Measurements from ENCODE around the gene TRIM8. TPM values are rescaled to one million over a fixed set of nuclear protein-coding genes. Genes with fewer than 3 reads are reported as not detected.

Gene TRIM8
- total and polyA plus RNA-seq, 9 of the 15 experiments (the other 6 are each of a cell fraction or from before 2014, with no cell fraction given): 1.7 to 26.0 (median 9.1) TPM

- TF ChIP-seq STAT5B (CRISPR knock-in tag; IDR thresholded peaks at IDR 0.05): no peak
- TF ChIP-seq POLR2AphosphoS5 (IDR thresholded peaks at IDR 0.05; ENCODE audit: control insufficient read depth, insufficient read depth, low read depth, low read length): no peak
These were observed 38.7 kb downstream of the TRIM8 start (continued) for GRCh38 chr10:102682981-102683380.

- DNase-seq (ENCODE audit: extremely low read depth in 1 of 4, low spot score in 3 of 4): no peak
- H3K4me2 ChIP-seq (ENCODE audit: insufficient read depth, low read length): no peak overlapping the region
- in situ Hi-C loops (cut with MboI): no loop called here
- H3K4me3 ChIP-seq: no peak overlapping the region
- no peak for ATAC-seq
- H3K9me3 ChIP-seq (replicated peaks; ENCODE audit: control insufficient read depth, insufficient read depth, low read depth, low read length): no peaks in the 10 kb centered on the region
- no peak for TF ChIP-seq ETS2 (tag; IDR thresholded peaks at IDR 0.05; ENCODE audit: borderline replicate concordance, poor library complexity, severe bottlenecking)
- no peak for TF ChIP-seq CHCHD3 (CRISPR knock-in tag; IDR thresholded peaks at IDR 0.05)
- no peak for TF ChIP-seq NR1H2 (CRISPR knock-in tag; IDR thresholded peaks at IDR 0.05)
- TF ChIP-seq ZSCAN32 (CRISPR knock-in tag; IDR thresholded peaks at IDR 0.05): no peak
- no peak for TF ChIP-seq ZHX1 (conservative IDR thresholded peaks at IDR 0.05; ENCODE audit: low read length)
- TF ChIP-seq ZNF217 (CRISPR knock-in tag; IDR thresholded peaks at IDR 0.05): no peak
- TF ChIP-seq ZNF717 (CRISPR knock-in tag; IDR thresholded peaks at IDR 0.05): no peak
- TF ChIP-seq ZBTB43 (CRISPR knock-in tag; IDR thresholded peaks at IDR 0.05): no peak
- no peak for TF ChIP-seq NFRKB (IDR thresholded peaks at IDR 0.05; ENCODE audit: low read depth)
- TF ChIP-seq ZNF77 (CRISPR knock-in tag; IDR thresholded peaks at IDR 0.05): no peak
- TF ChIP-seq ZC3H4 (CRISPR knock-in tag; IDR thresholded peaks at IDR 0.05; ENCODE audit: borderline replicate concordance): no peak
- no peak for TF ChIP-seq TAL1 (IDR thresholded peaks at IDR 0.05)
- TF ChIP-seq POLR2AphosphoS2 (IDR thresholded peaks at IDR 0.05; ENCODE audit: low read length): no peak
- TF ChIP-seq ZNF232 (CRISPR knock-in tag; IDR thresholded peaks at IDR 0.05): no peak
- no peak for TF ChIP-seq ZNF766 (CRISPR knock-in tag; conservative IDR thresholded peaks at IDR 0.05)
- no peak for TF ChIP-seq KAT2B (IDR thresholded peaks at IDR 0.05; ENCODE audit: low read depth, low read length)
- no peak for TF ChIP-seq EP400 (IDR thresholded peaks at IDR 0.05)
- no peak overlapping the region for H3K27ac ChIP-seq (ENCODE audit: extremely low read depth, low read depth, low read length)
- ChIA-PET CTCF (ENCODE audit: low intra/inter-chr PET ratio) (no interaction called here), POLR2A (interaction anchor here (0.7 to 1.3 kb wide), 2 partner anchors 30 to 1620 kb away, joined by 3 read pairs; no protein-coding TSS in a partner anchor)
- no peaks in the 10 kb centered on the region for H3K27me3 ChIP-seq (ENCODE audit: control insufficient read depth in 2 of 2, insufficient read depth in 2 of 2, low read length in 2 of 2)
- no peak overlapping the region for H2AFZ ChIP-seq (ENCODE audit: low read depth, low read length)
- H4K20me1 ChIP-seq (replicated peaks; ENCODE audit: control insufficient read depth, insufficient read depth, low read length): no peaks in the 10 kb centered on the region
- peaks cover 4 to 12% of the 10 kb centered on the region in 2 experiments for H3K4me1 ChIP-seq (replicated peaks in 1 of 2; ENCODE audit: control insufficient read depth in 2 of 2, insufficient read depth in 2 of 2, low read length in 2 of 2)
- peak overlapping the region in 1 of 2 experiments; percentile 45; a peak in 1 of 4 replicates for H3K9ac ChIP-seq (ENCODE audit: insufficient read depth in 1 of 2, low read depth in 2 of 2, low read length in 2 of 2)
- intact Hi-C loops (cut with micrococcal nuclease): no loop called here
- WGBS (ENCODE audit: insufficient coverage, low coverage, missing lambda C conversion rate): 64% methylated on average over 4 of the region's 5 CpGs
- peaks cover 5% of the 10 kb centered on the region; the same call in 1 of the 3 replicates for H3K36me3 ChIP-seq (ENCODE audit: control insufficient read depth, insufficient read depth, low read length)
- no TSS peak for BruUV-seq (replicated peaks)
- no peaks in the 10 kb centered on the region for H3K79me2 ChIP-seq (ENCODE audit: control insufficient read depth, insufficient read depth, low read length)
- no peaks in the 10 kb centered on the region for H3K9me1 ChIP-seq (ENCODE audit: control insufficient read depth, insufficient read depth, low read length)
- FAIRE-seq: no peak
These were observed 39.5 kb downstream of the TRIM8 start for GRCh38 chr10:102683736-102684135.
